Psoas muscle (tissue), 8 donors: ENCODE results near the gene COPS9. TPM values are rescaled to one million over a fixed set of nuclear protein-coding genes. Genes with fewer than 3 reads are reported as not detected.

ENCODE experiments used
- ATAC-seq, 4 donors: fragments of 200-7000 bp; cut with Tn5 transposase; one replicate each; pipeline ENCODE4 v1.9.1; 2020; ENCODE audit warnings: moderate library complexity in 3 of 4, mild to moderate bottlenecking in 2 of 4
- DNase-seq, 2 donors: peaks; one replicate each; pipeline ENCODE4 v3.0.0-alpha.2; 2020
- H3K27ac ChIP-seq: fragments of 200-600 bp; one replicate; pipeline ENCODE4 v1.8.0; 2022
- H3K27me3 ChIP-seq, 3 donors: fragments of 200-600 bp in 1 of 3; one replicate each; pipeline versions ENCODE4 v1.6.1 to v1.8.0; 2013 to 2022; ENCODE audit warnings: low read length in 2 of 3, mild to moderate bottlenecking in 2 of 3, moderate library complexity in 1 of 3; ENCODE audit not compliant: insufficient read depth in 3 of 3
- H3K36me3 ChIP-seq, 2 donors: fragments of 200-600 bp in 1 of 2; one replicate each; pipeline versions ENCODE4 v1.6.1 to v1.8.0; 2013 to 2022; ENCODE audit warnings: low read depth in 1 of 2, mild to moderate bottlenecking in 1 of 2, moderate library complexity in 1 of 2; ENCODE audit not compliant: insufficient read depth in 1 of 2
- H3K4me1 ChIP-seq: fragments of 200-600 bp; one replicate; pipeline ENCODE4 v1.8.0; 2022
- H3K4me3 ChIP-seq: fragments of 200-600 bp; one replicate; pipeline ENCODE4 v1.8.0; 2022; ENCODE audit warnings: mild to moderate bottlenecking
- H3K9me3 ChIP-seq: fragments of 200-600 bp; one replicate; pipeline ENCODE4 v1.8.0; 2022
- CTCF ChIP-seq: fragments of 200-600 bp; IDR thresholded peaks from one replicate; pipeline ENCODE4 v1.8.0; 2022; ENCODE audit warnings: antibody characterized with exemption
- WGBS, 3 donors: extraction: QIAGEN DNeasy Blood & Tissue Kit; methylation state at CpG; one replicate each; pipeline versions ENCODE4 v1.1.6 to v1.1.7; 2013; 5-methylcytosine and 5-hydroxymethylcytosine counted together
- intact Hi-C, 2 donors: fragments of 100-400 bp; cut with DNase I; formaldehyde crosslinking; loops; one replicate each; pipeline versions ENCODE4 v1.11.0 to v1.14.2; 2022
- polyA plus RNA-seq, 3 donors: library from polyadenylated mRNA; stranded (reverse); fragments of 200-250 nt; gene quantifications; one replicate each; pipeline ENCODE4 v1.2.3, GENCODE V29; 2013
- total RNA-seq, 4 donors: library from RNA; stranded (reverse); fragmentation: NEBNext Ultra II Directional in 2 of 4; extraction: Animal tissue kit (Norgen Biotek cat#: 25700) in 2 of 4; gene quantifications; one replicate each; pipeline versions ENCODE4 v1.2.1 to v1.2.4, GENCODE V29; 2021 to 2023
- donor health status: healthy with polysubstance abuse.
- donor health status: DM: no; HTN: no; CAD: no; lungs with moderate emphysema.
- donor health status: Bipolar disorder and iron deficiency.
- donor health status: healthy.
- donor health status: DM: yes; HTN: yes; CAD: no.
- donor health status: DM: no; HTN: no; CAD: no.
- donor health status: DM: no; HTN: no; CAD: no.
- donor health status: DM: yes; HTN: yes; CAD: no.

Gene COPS9
- total and polyA plus RNA-seq, 7 donors: 136 to 597 (median 214) TPM

- DNase-seq: no peak
- Histone ChIP-seq H3K4me1 (no peaks in the 10 kb centered on the region), H3K9me3 (no peaks in the 10 kb centered on the region), H3K4me3 (no peak overlapping the region), H3K27ac (no peak overlapping the region), H3K27me3 (no peaks in the 10 kb centered on the region), H3K36me3 (no peaks in the 10 kb centered on the region)
- ATAC-seq: no peak
- intact Hi-C loops: loop anchor here (2.0 to 10.0 kb wide), 2 partner anchors 85 to 211 kb away; no protein-coding TSS in a partner anchor
- 73 to 82% (median 81%) methylated on average over 13 of the region's 13 CpGs for WGBS, 3 donors
- TF ChIP-seq CTCF: no peak
These were observed 9.4 kb upstream of the COPS9 start for GRCh38 chr2:240145461-240145860.

GRCh38 chr2:240144649-240145261, 8.7 kb upstream of the COPS9 start:
- ATAC-seq: no peak
- intact Hi-C loops: loop anchor here (2.0 to 10.0 kb wide), 2 partner anchors 84 to 210 kb away; no protein-coding TSS in a partner anchor
- peak; percentile 14 to 48 for DNase-seq
- no peak for TF ChIP-seq CTCF
- H3K36me3 ChIP-seq: no peaks in the 10 kb centered on the region
- no peak overlapping the region for H3K4me3 ChIP-seq
- WGBS, 3 donors: 83 to 86% (median 84%) methylated on average over 20 of the region's 20 CpGs
- no peaks in the 10 kb centered on the region for H3K27me3 ChIP-seq
- no peaks in the 10 kb centered on the region for H3K9me3 ChIP-seq
- H3K4me1 ChIP-seq: no peaks in the 10 kb centered on the region
- H3K27ac ChIP-seq: no peak overlapping the region

GRCh38 chr2:240143801-240144648, 7.9 kb upstream of the COPS9 start:
- H3K36me3 ChIP-seq: no peaks in the 10 kb centered on the region
- WGBS, 3 donors: 36 to 41% (median 38%) methylated on average over 35 to 36 of the region's 36 CpGs
- peak; percentile 88 to 96 (median 94) for ATAC-seq
- H3K27me3 ChIP-seq: no peaks in the 10 kb centered on the region
- TF ChIP-seq CTCF: peak; percentile 98
- H3K4me3 ChIP-seq: no peak overlapping the region
- no peaks in the 10 kb centered on the region for H3K4me1 ChIP-seq
- intact Hi-C loops: loop anchor here (1.0 to 10.0 kb wide), 3 partner anchors 83 to 209 kb away; no protein-coding TSS in a partner anchor
- H3K27ac ChIP-seq: no peak overlapping the region
- no peaks in the 10 kb centered on the region for H3K9me3 ChIP-seq
- peak; percentile 68 to 87 for DNase-seq

- H3K4me3 ChIP-seq: no peak overlapping the region
- no peaks in the 10 kb centered on the region for H3K4me1 ChIP-seq
- intact Hi-C loops: loop anchor here in 1 of 2 donors (1.0 to 10.0 kb wide), 2 partner anchors 82 to 208 kb away; no protein-coding TSS in a partner anchor
- H3K9me3 ChIP-seq: no peaks in the 10 kb centered on the region
- H3K36me3 ChIP-seq: no peaks in the 10 kb centered on the region
- DNase-seq: no peak
- no peak overlapping the region for H3K27ac ChIP-seq
- peak in 1 of 4 donors; percentile 46 for ATAC-seq
- H3K27me3 ChIP-seq: no peaks in the 10 kb centered on the region
- 64 to 67% (median 64%) methylated on average over 6 of the region's 6 CpGs for WGBS, 3 donors
- TF ChIP-seq CTCF: no peak
These were observed 7.2 kb upstream of the COPS9 start for GRCh38 chr2:240143276-240143675.
